H1 (cell line): ENCODE data around the gene PNMA8C. TPM values are rescaled to one million over a fixed set of nuclear protein-coding genes. Genes with fewer than 3 reads are reported as not detected.

Source experiments
- CTCF ChIA-PET: fragments of 300-600 bp; sonication (Branson Sonifier 250); formaldehyde crosslinking; loops from one replicate; lab custom pipeline; 2021; ENCODE audit not compliant: partially characterized antibody; lab: Charles Lee
- POLR2A ChIA-PET: fragments of 300-600 bp; sonication (Branson Sonifier 250); formaldehyde crosslinking; loops from one replicate; lab custom pipeline; 2021; ENCODE audit warnings: inconsistent platforms; ENCODE audit not compliant: partially characterized antibody; lab: Charles Lee
- DNase-seq, 2 experiments: peaks; one replicate each; pipeline versions ENCODE4 v3.0.0 to v3.0.0-alpha.2; 2010 to 2022; ENCODE audit warnings: low spot score in 2 of 2, low read depth in 1 of 2, mixed read lengths in 1 of 2
- FAIRE-seq: peaks from 2 replicates; lab custom pipeline; 2011; peaks lifted over from hg19 to GRCh38; lab: Jason Lieb, UNC
- H2AFZ ChIP-seq: 2 replicates; pipeline ENCODE4 v1.8.1; 2012; ENCODE audit warnings: low read length, inconsistent platforms
- H2AK5ac ChIP-seq: 2 replicates; pipeline ENCODE4 v1.6.1; 2013; ENCODE audit warnings: low read depth, low read length
- H2BK120ac ChIP-seq: replicated peaks from 2 replicates; pipeline ENCODE3; 2013; ENCODE audit warnings: low read depth, low read length, inconsistent platforms
- H2BK12ac ChIP-seq: 2 replicates; pipeline ENCODE4 v1.6.1; 2013; ENCODE audit warnings: low read depth, low read length
- H2BK15ac ChIP-seq: 2 replicates; pipeline ENCODE4 v1.6.1; 2013; ENCODE audit warnings: low read length
- H2BK20ac ChIP-seq: 2 replicates; pipeline ENCODE4 v1.6.1; 2013; ENCODE audit warnings: low read length
- H2BK5ac ChIP-seq: 2 replicates; pipeline ENCODE4 v1.6.1; 2013; ENCODE audit warnings: low read depth, low read length
- H3K14ac ChIP-seq: 2 replicates; pipeline ENCODE4 v1.6.1; 2013; ENCODE audit warnings: inconsistent platforms; ENCODE audit not compliant: insufficient read length
- H3K18ac ChIP-seq: 2 replicates; pipeline ENCODE4 v1.6.1; 2013; ENCODE audit warnings: low read length; ENCODE audit errors: extremely low read depth
- H3K23ac ChIP-seq: 2 replicates; pipeline ENCODE4 v1.6.1; 2013; ENCODE audit warnings: inconsistent platforms; ENCODE audit not compliant: insufficient read length
- H3K23me2 ChIP-seq: 2 replicates; pipeline ENCODE4 v1.6.1; 2013; ENCODE audit warnings: low read depth, low read length
- H3K27ac ChIP-seq: 2 replicates; pipeline ENCODE4 v1.6.1; 2011; ENCODE audit warnings: low read depth, low read length, inconsistent platforms
- H3K27me3 ChIP-seq, 4 experiments: replicated peaks in 1 of 4; 1 replicate in 1 of 4; 2 replicates in 3 of 4; pipeline versions ENCODE4 v1.6.1 to v1.8.1; 2011 to 2013; ENCODE audit warnings: low read length in 3 of 4, mild to moderate bottlenecking in 3 of 4, inconsistent platforms in 2 of 4, mixed read lengths in 2 of 4, moderate library complexity in 1 of 4; ENCODE audit not compliant: control insufficient read depth in 3 of 4, insufficient read depth in 3 of 4; ENCODE audit errors: extremely low read depth in 1 of 4
- H3K36me3 ChIP-seq, 4 experiments: 2 replicates each; pipeline versions ENCODE4 v1.6.1 to v1.8.1; 2011 to 2013; ENCODE audit warnings: mild to moderate bottlenecking in 4 of 4, low read length in 3 of 4, moderate library complexity in 2 of 4, control low read depth in 1 of 4, inconsistent platforms in 1 of 4; ENCODE audit not compliant: insufficient read depth in 4 of 4, control insufficient read depth in 2 of 4
- H3K4ac ChIP-seq: replicated peaks from 2 replicates; pipeline ENCODE3; 2013; ENCODE audit warnings: low read length, low read depth, mixed read lengths, inconsistent platforms; ENCODE audit not compliant: insufficient read length
- H3K4me1 ChIP-seq, 4 experiments: replicated peaks in 1 of 4; 1 replicate in 1 of 4; 2 replicates in 3 of 4; pipeline versions ENCODE4 v1.6.1 to v1.8.1; 2011 to 2013; ENCODE audit warnings: low read length in 3 of 4, inconsistent platforms in 2 of 4, mixed read lengths in 1 of 4; ENCODE audit not compliant: insufficient read depth in 4 of 4, control insufficient read depth in 3 of 4
- H3K4me2 ChIP-seq, 2 experiments: 2 replicates each; pipeline versions ENCODE4 v1.6.1 to v1.8.1; 2011 to 2013; ENCODE audit warnings: low read depth in 2 of 2, low read length in 2 of 2, control low read depth in 1 of 2, inconsistent platforms in 1 of 2, mild to moderate bottlenecking in 1 of 2; ENCODE audit not compliant: insufficient read depth in 1 of 2
- H3K4me3 ChIP-seq, 4 experiments: fragments of 200-600, 300-600 bp in 1 of 4; sonication (generic), shearing (Covaris generic), sonication (Bioruptor Twin) in 1 of 4; 2 replicates each; pipeline versions ENCODE4 v1.5.1 to v1.8.1; 2011 to 2016; ENCODE audit warnings: low read length in 4 of 4, low read depth in 3 of 4, control low read depth in 2 of 4, inconsistent platforms in 2 of 4, mild to moderate bottlenecking in 2 of 4, mixed read lengths in 1 of 4, moderate library complexity in 1 of 4; ENCODE audit not compliant: insufficient read depth in 2 of 4; ENCODE audit errors: extremely low read depth in 1 of 4
- H3K56ac ChIP-seq: replicated peaks from 2 replicates; pipeline ENCODE3; 2013; ENCODE audit warnings: low read depth, mild to moderate bottlenecking, mixed read lengths, low read length, inconsistent platforms; ENCODE audit not compliant: insufficient read length
- H3K79me1 ChIP-seq: 2 replicates; pipeline ENCODE4 v1.6.1; 2013; ENCODE audit warnings: low read depth, low read length, control low read depth
- H3K79me2 ChIP-seq, 2 experiments: 2 replicates each; pipeline versions ENCODE4 v1.6.1 to v1.8.1; 2012 to 2013; ENCODE audit warnings: low read length in 2 of 2, mild to moderate bottlenecking in 2 of 2, inconsistent platforms in 1 of 2; ENCODE audit not compliant: insufficient read depth in 2 of 2, control insufficient read depth in 1 of 2
- H3K9ac ChIP-seq, 4 experiments: replicated peaks in 1 of 4; 1 replicate in 1 of 4; 2 replicates in 3 of 4; pipeline versions ENCODE4 v1.6.1 to v1.8.1; 2011 to 2013; ENCODE audit warnings: low read depth in 3 of 4, low read length in 3 of 4, control low read depth in 2 of 4, mild to moderate bottlenecking in 2 of 4, moderate library complexity in 2 of 4, inconsistent platforms in 1 of 4; ENCODE audit errors: extremely low read depth in 1 of 4
- H3K9me3 ChIP-seq, 2 experiments: 2 replicates each; pipeline versions ENCODE4 v1.6.1 to v1.8.1; 2012 to 2013; ENCODE audit warnings: mild to moderate bottlenecking in 2 of 2, moderate library complexity in 2 of 2, control low read depth in 1 of 2, inconsistent platforms in 1 of 2, low read depth in 1 of 2, low read length in 1 of 2, mixed read lengths in 1 of 2; ENCODE audit not compliant: insufficient read depth in 2 of 2
- H4K20me1 ChIP-seq, 2 experiments: replicated peaks in 1 of 2; 2 replicates each; pipeline versions ENCODE3 to v1.8.1; 2011 to 2013; ENCODE audit warnings: inconsistent platforms in 2 of 2, low read length in 2 of 2, mild to moderate bottlenecking in 1 of 2; ENCODE audit not compliant: insufficient read depth in 2 of 2, control insufficient read depth in 1 of 2
- H4K5ac ChIP-seq: 2 replicates; pipeline ENCODE4 v1.6.1; 2013; ENCODE audit warnings: low read length, low read depth, mixed read lengths, inconsistent platforms; ENCODE audit not compliant: insufficient read length
- H4K8ac ChIP-seq: 2 replicates; pipeline ENCODE4 v1.8.0; 2013; ENCODE audit warnings: mild to moderate bottlenecking, moderate library complexity, low read length, inconsistent platforms; ENCODE audit not compliant: insufficient read depth; ENCODE audit errors: extremely low read depth
- H4K91ac ChIP-seq: replicated peaks from 2 replicates; pipeline ENCODE3; 2013; ENCODE audit warnings: low read length, mixed read lengths, inconsistent platforms; ENCODE audit not compliant: insufficient read length
- BRCA1 ChIP-seq: IDR thresholded peaks from 2 replicates; pipeline ENCODE4 v1.6.1; 2012; ENCODE audit warnings: low read depth, low read length, improper control_type of control experiment
- CHD2 ChIP-seq: IDR thresholded peaks from 2 replicates; pipeline ENCODE4 v1.6.1; 2012; ENCODE audit warnings: low read length, improper control_type of control experiment
- CTCF ChIP-seq, 3 experiments: IDR thresholded peaks; 1 replicate in 2 of 3; 2 replicates in 1 of 3; pipeline versions ENCODE4 v1.5.1 to v1.6.1; 2011; ENCODE audit warnings: low read length in 3 of 3, mild to moderate bottlenecking in 3 of 3, inconsistent platforms in 2 of 3, low read depth in 1 of 3, moderate library complexity in 1 of 3; ENCODE audit not compliant: insufficient read depth in 1 of 3; ENCODE audit errors: control extremely low read depth in 1 of 3
- EGR1 ChIP-seq: IDR thresholded peaks from 2 replicates; pipeline ENCODE4 v1.6.1; 2011; ENCODE audit warnings: low read depth, low read length, borderline replicate concordance
- EZH2 ChIP-seq: fragments of 200-600 bp; sonication (generic); IDR thresholded peaks from 2 replicates; pipeline ENCODE4 v1.7.1; 2012; ENCODE audit warnings: low read depth, mild to moderate bottlenecking, moderate library complexity, low read length, inconsistent platforms; ENCODE audit not compliant: severe bottlenecking
- FOSL1 ChIP-seq: IDR thresholded peaks from 2 replicates; pipeline ENCODE4 v1.6.1; 2011; ENCODE audit warnings: mild to moderate bottlenecking, low read depth, low read length, moderate library complexity; ENCODE audit not compliant: insufficient read depth
- PHF8 ChIP-seq: fragments of 200-600 bp; sonication (generic); conservative IDR thresholded peaks from 2 replicates; pipeline ENCODE4 v1.7.1; 2012; ENCODE audit warnings: low read depth, mild to moderate bottlenecking, inconsistent platforms, low read length, moderate library complexity
- POU5F1 ChIP-seq: IDR thresholded peaks from 2 replicates; pipeline ENCODE4 v1.6.1; 2011; ENCODE audit warnings: low read depth, mild to moderate bottlenecking, low read length, moderate library complexity
- RBBP5 ChIP-seq: IDR thresholded peaks from 2 replicates; pipeline ENCODE4 v1.7.1; 2012; ENCODE audit warnings: low read depth, mild to moderate bottlenecking, inconsistent platforms, low read length, moderate library complexity, borderline replicate concordance
- RXRA ChIP-seq: IDR thresholded peaks from 2 replicates; pipeline ENCODE4 v1.6.1; 2011; ENCODE audit warnings: low read depth, mild to moderate bottlenecking, low read length, moderate library complexity; ENCODE audit not compliant: insufficient read depth
- SIX5 ChIP-seq: IDR thresholded peaks from 2 replicates; pipeline ENCODE4 v1.6.1; 2011; ENCODE audit warnings: mild to moderate bottlenecking, low read depth, low read length
- SP1 ChIP-seq: IDR thresholded peaks from 2 replicates; pipeline ENCODE4 v1.6.1; 2011; ENCODE audit warnings: low read depth, low read length
- WGBS, 2 experiments: shearing (Covaris generic) in 1 of 2; methylation state at CpG; one replicate each; pipeline versions ENCODE4 v1.1.6 to v1.1.7; 2013 to 2015; ENCODE audit warnings: low lambda C conversion rate in 2 of 2, mixed read lengths in 2 of 2, inconsistent platforms in 1 of 2, low coverage in 1 of 2, missing lambda C conversion rate in 1 of 2; ENCODE audit not compliant: insufficient replicate concordance in 2 of 2, insufficient coverage in 1 of 2, insufficient read length in 1 of 2; ENCODE audit errors: extremely low coverage in 1 of 2, missing lambda C conversion rate in 1 of 2; 5-methylcytosine and 5-hydroxymethylcytosine counted together
- polyA plus RNA-seq, 7 experiments: library from polyadenylated mRNA; depleted of rRNA in 3 of 7; stranded (reverse) in 5 of 7; unstranded in 2 of 7; fragments of >200 nt in 5 of 7; fragments of 200-250 nt in 2 of 7; gene quantifications; 1 replicate in 5 of 7; 2 replicates in 1 of 7; 4 replicates in 1 of 7; pipeline versions ENCODE4 v1.2.1 to v1.2.3, GENCODE V29; 2011 to 2013; ENCODE audit warnings: missing spikeins in 2 of 7, mixed read lengths in 2 of 7
- total RNA-seq: library from RNA; stranded (reverse); fragmentation: NEBNext Ultra II Directional; extraction: Animal tissue kit (Norgen Biotek cat#: 25700); gene quantifications from 2 replicates; pipeline ENCODE4 v1.2.1, GENCODE V29; 2021

Gene PNMA8C
- total and polyA plus RNA-seq, 2 of the 8 experiments (the other 6 are each of a cell fraction or from before 2014, with no cell fraction given) = 0.53 to 1.8 TPM

- WGBS, 2 experiments = 58% methylated on average over 1 of the region's 1 CpG; no CpG with 5 or more reads in 1 of the 2 experiments
- no peak overlapping the region for H2BK120ac ChIP-seq
- no peak overlapping the region for H4K5ac ChIP-seq
- H3K56ac ChIP-seq = no peak overlapping the region
- no peak overlapping the region for H2BK20ac ChIP-seq
- H2AFZ ChIP-seq = no peak overlapping the region
- no peaks in the 10 kb centered on the region for H3K9me3 ChIP-seq
- H3K36me3 ChIP-seq = no peaks in the 10 kb centered on the region
- H2AK5ac ChIP-seq = no peak overlapping the region
- H3K18ac ChIP-seq = no peak overlapping the region
- H4K8ac ChIP-seq = no peak overlapping the region
- H4K20me1 ChIP-seq = no peaks in the 10 kb centered on the region
- no peak overlapping the region for H2BK5ac ChIP-seq
- no peaks in the 10 kb centered on the region for H3K79me1 ChIP-seq
- H3K4me1 ChIP-seq = no peaks in the 10 kb centered on the region
- H3K4me2 ChIP-seq = no peak overlapping the region
- no peak for DNase-seq
- POLR2A ChIA-PET = interaction anchor here (0.6 kb wide), 1 partner anchor 391 kb away, joined by 3 read pairs; no protein-coding TSS in a partner anchor
- no peaks in the 10 kb centered on the region; the same call in 1 of the 2 replicates for H3K23me2 ChIP-seq
- no peak overlapping the region for H3K4ac ChIP-seq
- no peaks in the 10 kb centered on the region for H3K27me3 ChIP-seq
- H2BK12ac ChIP-seq = no peak overlapping the region
- no peak overlapping the region for H2BK15ac ChIP-seq
- H3K14ac ChIP-seq = no peak overlapping the region
- no peak overlapping the region for H3K4me3 ChIP-seq
- no peak for FAIRE-seq
- CTCF ChIA-PET = interaction anchor here (1.0 kb wide), 1 partner anchor 46 kb away, joined by 3 read pairs; no protein-coding TSS in a partner anchor
- H3K23ac ChIP-seq = no peak overlapping the region
- H3K27ac ChIP-seq = no peak overlapping the region
- H3K9ac ChIP-seq = no peak overlapping the region
- no peak overlapping the region for H4K91ac ChIP-seq
- no peaks in the 10 kb centered on the region for H3K79me2 ChIP-seq
- TF ChIP-seq FOSL1 (no peak), EGR1 (no peak), SIX5 (no peak), RBBP5 (no peak), POU5F1 (no peak), PHF8 (no peak), CTCF (IDR thresholded peaks at IDR 0.05; ENCODE audit: control extremely low read depth in 1 of 3, insufficient read depth in 1 of 3, low read depth in 1 of 3, low read length in 3 of 3) (no peak), BRCA1 (no peak), CHD2 (no peak), SP1 (no peak), EZH2 (no peak), RXRA (no peak)
Measured at GRCh38 chr19:46441866-46442265, 13.1 kb upstream of the PNMA8C start.
